ENCODE results near the gene S1PR5.

GRCh38 chr19:10517760-10518443, 655 bp upstream of the S1PR5 start:
- TF ChIP-seq ELF4 (IDR thresholded peaks at IDR 0.05), result no peak
- TF ChIP-seq BHLHE40 (IDR thresholded peaks at IDR 0.05; ENCODE audit: borderline replicate concordance), result no peak
- TF ChIP-seq TARDBP (IDR thresholded peaks at IDR 0.05), result no peak
- no peak for TF ChIP-seq FOXK2 (IDR thresholded peaks at IDR 0.05)
- TF ChIP-seq L3MBTL2 (conservative IDR thresholded peaks at IDR 0.05), result no peak
- no peak for TF ChIP-seq SUZ12 (IDR thresholded peaks at IDR 0.05)
- TF ChIP-seq PKNOX1 (IDR thresholded peaks at IDR 0.05), result no peak
- no peak for TF ChIP-seq FOXA1 (IDR thresholded peaks at IDR 0.05)

All from HEK293T (cell line).